ENCODE data around the gene DAAM2.

DNA sequence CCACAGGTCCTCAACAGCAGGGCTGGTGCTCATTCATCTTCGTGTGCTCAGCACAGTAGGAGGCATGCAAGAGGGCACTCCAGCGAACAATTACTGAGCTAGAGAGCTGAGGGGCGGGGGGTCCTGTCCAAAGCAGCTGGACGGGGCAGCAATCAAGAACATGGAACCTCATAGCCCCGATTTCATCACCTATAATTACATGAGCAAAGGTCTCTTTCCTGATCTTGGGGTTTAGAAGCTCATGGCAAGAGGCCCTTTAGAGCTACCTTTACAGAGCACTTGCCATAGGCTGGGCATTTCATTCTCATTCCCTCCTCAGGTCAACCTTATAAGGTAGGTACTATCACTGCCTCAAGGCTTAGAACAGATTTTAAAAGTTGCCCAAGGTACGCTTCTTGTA, 131.7 kb downstream of the DAAM2 start:
- TF ChIP-seq, protein P1, sequence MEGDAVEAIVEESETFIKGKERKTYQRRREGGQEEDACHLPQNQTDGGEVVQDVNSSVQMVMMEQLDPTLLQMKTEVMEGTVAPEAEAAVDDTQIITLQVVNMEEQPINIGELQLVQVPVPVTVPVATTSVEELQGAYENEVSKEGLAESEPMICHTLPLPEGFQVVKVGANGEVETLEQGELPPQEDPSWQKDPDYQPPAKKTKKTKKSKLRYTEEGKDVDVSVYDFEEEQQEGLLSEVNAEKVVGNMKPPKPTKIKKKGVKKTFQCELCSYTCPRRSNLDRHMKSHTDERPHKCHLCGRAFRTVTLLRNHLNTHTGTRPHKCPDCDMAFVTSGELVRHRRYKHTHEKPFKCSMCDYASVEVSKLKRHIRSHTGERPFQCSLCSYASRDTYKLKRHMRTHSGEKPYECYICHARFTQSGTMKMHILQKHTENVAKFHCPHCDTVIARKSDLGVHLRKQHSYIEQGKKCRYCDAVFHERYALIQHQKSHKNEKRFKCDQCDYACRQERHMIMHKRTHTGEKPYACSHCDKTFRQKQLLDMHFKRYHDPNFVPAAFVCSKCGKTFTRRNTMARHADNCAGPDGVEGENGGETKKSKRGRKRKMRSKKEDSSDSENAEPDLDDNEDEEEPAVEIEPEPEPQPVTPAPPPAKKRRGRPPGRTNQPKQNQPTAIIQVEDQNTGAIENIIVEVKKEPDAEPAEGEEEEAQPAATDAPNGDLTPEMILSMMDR (IDR thresholded peaks at IDR 0.05; ENCODE audit: control extremely low read depth in 1 of 3, insufficient read depth in 1 of 3, low read depth in 1 of 3, low read length in 3 of 3) = no peak
- TF ChIP-seq SP1 (IDR thresholded peaks at IDR 0.05; ENCODE audit: low read depth, low read length) = no peak
- no peak for TF ChIP-seq KDM5A (IDR thresholded peaks at IDR 0.05; ENCODE audit: low read length)
- TF ChIP-seq POLR2A (IDR thresholded peaks at IDR 0.05; ENCODE audit: control extremely low read depth in 1 of 2, low read depth in 2 of 2, low read length in 2 of 2) = no peak
- TF ChIP-seq MAFK (IDR thresholded peaks at IDR 0.05; ENCODE audit: low read depth, low read length) = no peak
- TF ChIP-seq KDM1A (IDR thresholded peaks at IDR 0.05; ENCODE audit: borderline replicate concordance, low read length) = no peak
- TF ChIP-seq, protein P2, sequence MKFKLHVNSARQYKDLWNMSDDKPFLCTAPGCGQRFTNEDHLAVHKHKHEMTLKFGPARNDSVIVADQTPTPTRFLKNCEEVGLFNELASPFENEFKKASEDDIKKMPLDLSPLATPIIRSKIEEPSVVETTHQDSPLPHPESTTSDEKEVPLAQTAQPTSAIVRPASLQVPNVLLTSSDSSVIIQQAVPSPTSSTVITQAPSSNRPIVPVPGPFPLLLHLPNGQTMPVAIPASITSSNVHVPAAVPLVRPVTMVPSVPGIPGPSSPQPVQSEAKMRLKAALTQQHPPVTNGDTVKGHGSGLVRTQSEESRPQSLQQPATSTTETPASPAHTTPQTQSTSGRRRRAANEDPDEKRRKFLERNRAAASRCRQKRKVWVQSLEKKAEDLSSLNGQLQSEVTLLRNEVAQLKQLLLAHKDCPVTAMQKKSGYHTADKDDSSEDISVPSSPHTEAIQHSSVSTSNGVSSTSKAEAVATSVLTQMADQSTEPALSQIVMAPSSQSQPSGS (IDR thresholded peaks at IDR 0.05; ENCODE audit: low read length) = no peak
- no peak for TF ChIP-seq GABPA (IDR thresholded peaks at IDR 0.05; ENCODE audit: borderline replicate concordance, insufficient read depth, low read length)
- no peak for TF ChIP-seq SIN3A (conservative IDR thresholded peaks at IDR 0.05 in 1 of 2, IDR thresholded peaks at IDR 0.05 in 1 of 2; ENCODE audit: low read depth in 1 of 2, low read length in 2 of 2)
- no peak for TF ChIP-seq TAF1 (IDR thresholded peaks at IDR 0.05; ENCODE audit: low read depth, low read length)
- TF ChIP-seq TAF7 (optimal IDR thresholded peaks at IDR 0.05; ENCODE audit: borderline replicate concordance, low read depth, low read length) = no peak
- TF ChIP-seq, protein P3, sequence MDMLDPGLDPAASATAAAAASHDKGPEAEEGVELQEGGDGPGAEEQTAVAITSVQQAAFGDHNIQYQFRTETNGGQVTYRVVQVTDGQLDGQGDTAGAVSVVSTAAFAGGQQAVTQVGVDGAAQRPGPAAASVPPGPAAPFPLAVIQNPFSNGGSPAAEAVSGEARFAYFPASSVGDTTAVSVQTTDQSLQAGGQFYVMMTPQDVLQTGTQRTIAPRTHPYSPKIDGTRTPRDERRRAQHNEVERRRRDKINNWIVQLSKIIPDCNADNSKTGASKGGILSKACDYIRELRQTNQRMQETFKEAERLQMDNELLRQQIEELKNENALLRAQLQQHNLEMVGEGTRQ (IDR thresholded peaks at IDR 0.05; ENCODE audit: low read length) = no peak
- no peak for TF ChIP-seq RNF2 (IDR thresholded peaks at IDR 0.05; ENCODE audit: borderline replicate concordance, low read depth, low read length, missing control alignments, poor library complexity, severe bottlenecking)
